Smooth muscle cell of the brain vasculature (primary cell): ENCODE measurements around the gene UNC5B.

Experiments
- DNase-seq: peaks from one replicate; pipeline ENCODE4 v3.0.0-alpha.2; 2012; ENCODE audit warnings: low read depth, low spot score

UNC5B gene

GRCh38 chr10:71239131-71239915, 27.0 kb downstream of the UNC5B start:
- DNase-seq: no peak

- no peak for DNase-seq
Measured at GRCh38 chr10:71239946-71240795, 27.8 kb downstream of the UNC5B start.

GRCh38 chr10:71241114-71241829, 28.9 kb downstream of the UNC5B start:
- DNase-seq: peak; percentile 28

GRCh38 chr10:71241830-71242621, 29.7 kb downstream of the UNC5B start:
- no peak for DNase-seq

- no peak for DNase-seq
Measured at GRCh38 chr10:71242622-71243009, 30.2 kb downstream of the UNC5B start.

- no peak for DNase-seq
Measured at GRCh38 chr10:71243756-71244395, 31.5 kb downstream of the UNC5B start.

- peak; percentile 73 for DNase-seq
Measured at GRCh38 chr10:71244431-71245419, 32.4 kb downstream of the UNC5B start.

GRCh38 chr10:71245420-71246325, 33.3 kb downstream of the UNC5B start:
- no peak for DNase-seq

- DNase-seq: no peak
Measured at GRCh38 chr10:71246591-71247413, 34.4 kb downstream of the UNC5B start.

GRCh38 chr10:71247414-71247705, 35.0 kb downstream of the UNC5B start:
- no peak for DNase-seq

- no peak for DNase-seq
Measured at GRCh38 chr10:71247804-71248203, 35.4 kb downstream of the UNC5B start.

GRCh38 chr10:71248210-71248609, 35.8 kb downstream of the UNC5B start:
- no peak for DNase-seq

GRCh38 chr10:71249996-71250395, 37.6 kb downstream of the UNC5B start:
- DNase-seq: no peak

GRCh38 chr10:71250405-71250804, 38.0 kb downstream of the UNC5B start:
- DNase-seq: no peak

GRCh38 chr10:71250842-71251241, 38.5 kb downstream of the UNC5B start:
- no peak for DNase-seq

GRCh38 chr10:71251319-71251718, 38.9 kb downstream of the UNC5B start:
- DNase-seq: no peak

GRCh38 chr10:71252220-71252619, 39.9 kb downstream of the UNC5B start:
- DNase-seq: no peak
